Activated gamma-delta T cell treated with anti-CD3 and anti-CD28 coated beads, Interleukin-2, amount 50 U/mL, for 16 hours (primary cell): ENCODE measurements around the gene TRNAU1AP.
A peak's percentile ranks its signal among the peaks of the same experiment; 100 is the strongest.
"Not testable (repeated sequence)": the region's sequence is repeated elsewhere in the genome, so short reads cannot be mapped to it uniquely, and the experiment has no call there.

ENCODE experiments used
- DNase-seq: peaks from one replicate; pipeline ENCODE4 v3.0.0-alpha.2; 2020; ENCODE audit warnings: low read depth

The TRNAU1AP gene

DNA sequence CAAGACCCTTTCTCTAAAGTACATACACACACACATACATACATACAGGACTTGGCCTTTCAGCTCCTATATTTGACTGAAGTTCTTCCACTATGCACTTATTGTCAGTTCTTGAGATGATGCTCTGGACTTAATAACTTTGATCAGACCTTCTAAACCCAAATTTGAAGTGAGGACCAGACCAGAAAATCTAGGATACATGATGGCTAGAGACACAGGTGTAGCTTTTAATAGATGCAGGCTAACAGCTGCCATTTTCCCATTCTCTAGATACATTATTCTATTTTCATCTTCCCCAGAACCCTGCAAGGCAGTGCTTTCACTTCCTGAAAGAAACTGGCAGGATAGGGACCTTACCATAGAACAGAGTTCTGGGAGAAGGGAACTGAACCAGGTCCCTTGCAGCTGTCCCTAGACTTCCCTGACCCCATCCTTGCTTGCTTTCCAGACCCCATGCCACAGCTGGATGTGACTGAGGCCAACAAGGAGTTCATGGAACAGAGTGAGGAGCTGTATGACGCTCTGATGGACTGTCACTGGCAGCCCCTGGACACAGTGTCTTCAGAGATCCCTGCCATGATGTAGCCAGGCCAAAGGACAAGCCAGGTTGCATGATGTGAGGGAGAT is 24.3 kb downstream of the TRNAU1AP start:
- DNase-seq, result no peak

DNA sequence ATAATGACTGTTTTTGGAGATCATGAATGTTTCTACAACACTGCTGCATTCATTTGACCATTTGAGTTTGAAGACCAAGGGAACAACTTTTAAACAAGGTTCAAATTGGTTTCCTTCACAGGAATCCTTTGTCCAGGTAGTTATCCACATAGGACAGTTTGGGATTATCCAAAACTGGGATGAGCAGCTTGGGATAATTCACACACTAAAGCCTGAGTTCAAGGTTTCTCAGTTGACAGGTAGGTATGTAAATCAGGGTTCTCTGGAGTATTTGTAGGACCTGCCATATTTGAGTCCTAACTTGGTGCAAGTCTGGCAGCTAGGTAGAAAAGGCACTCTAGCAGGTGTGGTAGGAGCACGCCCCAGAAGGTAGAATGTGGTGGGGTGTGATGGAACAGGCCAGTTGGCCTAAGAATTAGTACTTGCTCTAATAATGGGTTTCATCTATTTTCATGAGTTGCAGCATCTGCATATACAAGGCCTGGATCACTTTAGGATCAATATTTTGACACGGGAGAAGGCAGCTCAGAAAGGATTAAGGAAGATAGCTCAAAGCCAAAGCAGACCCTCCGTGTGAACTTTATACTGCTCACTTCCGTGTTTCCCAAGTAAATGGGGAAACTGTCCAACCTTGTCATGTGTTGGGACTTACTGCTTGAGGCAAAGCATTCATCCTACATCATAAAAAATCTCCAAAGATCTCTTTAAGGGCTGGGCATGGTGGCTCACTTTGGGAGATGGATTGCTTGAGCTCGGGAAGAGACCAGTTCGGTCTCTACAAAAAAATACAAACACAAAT is 25.1 kb downstream of the TRNAU1AP start:
- no peak for DNase-seq

DNA sequence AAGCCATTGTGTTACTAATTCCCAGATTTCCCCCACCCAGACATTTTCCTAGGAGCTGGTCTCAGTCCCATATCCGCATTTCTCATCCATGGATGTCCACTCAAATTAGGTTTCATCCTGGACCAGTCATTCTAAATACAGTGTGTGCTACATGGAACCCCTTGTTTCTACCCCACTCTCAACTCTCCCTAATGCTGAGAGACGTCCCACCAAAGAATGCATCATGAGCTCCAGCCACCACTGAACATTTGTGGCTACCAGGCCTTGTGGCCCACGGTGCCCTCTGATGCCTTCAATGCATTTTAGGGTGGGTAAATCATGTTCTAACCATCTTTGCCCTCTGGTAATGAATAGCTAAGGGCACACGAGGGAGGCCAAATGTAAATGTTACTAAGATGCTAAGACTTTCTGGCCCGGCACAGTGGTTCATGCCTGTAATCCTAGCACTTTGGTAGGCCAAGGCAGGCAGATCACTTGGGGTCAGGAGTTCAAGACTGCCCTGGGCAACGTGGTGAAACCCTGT is 25.9 kb downstream of the TRNAU1AP start:
- DNase-seq, result no peak

DNA sequence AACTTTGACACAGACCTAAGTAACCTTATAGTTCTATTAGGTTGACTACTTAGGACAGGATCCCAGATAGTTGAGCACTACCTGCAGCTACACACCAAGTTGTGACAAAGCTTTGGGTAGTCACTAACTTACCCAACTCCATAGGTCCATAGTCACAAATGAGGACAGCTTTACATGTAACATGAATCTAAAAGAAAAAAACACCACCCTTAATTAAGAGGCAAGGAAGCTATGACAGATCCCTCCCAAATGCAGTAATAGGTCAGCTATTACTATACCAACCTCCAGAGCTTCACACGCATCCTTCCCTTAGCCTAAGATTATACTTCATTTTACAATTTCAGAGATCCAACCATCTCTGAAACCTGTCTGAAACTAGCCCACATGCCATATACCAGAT is 26.5 kb downstream of the TRNAU1AP start:
- DNase-seq, result no peak

DNA sequence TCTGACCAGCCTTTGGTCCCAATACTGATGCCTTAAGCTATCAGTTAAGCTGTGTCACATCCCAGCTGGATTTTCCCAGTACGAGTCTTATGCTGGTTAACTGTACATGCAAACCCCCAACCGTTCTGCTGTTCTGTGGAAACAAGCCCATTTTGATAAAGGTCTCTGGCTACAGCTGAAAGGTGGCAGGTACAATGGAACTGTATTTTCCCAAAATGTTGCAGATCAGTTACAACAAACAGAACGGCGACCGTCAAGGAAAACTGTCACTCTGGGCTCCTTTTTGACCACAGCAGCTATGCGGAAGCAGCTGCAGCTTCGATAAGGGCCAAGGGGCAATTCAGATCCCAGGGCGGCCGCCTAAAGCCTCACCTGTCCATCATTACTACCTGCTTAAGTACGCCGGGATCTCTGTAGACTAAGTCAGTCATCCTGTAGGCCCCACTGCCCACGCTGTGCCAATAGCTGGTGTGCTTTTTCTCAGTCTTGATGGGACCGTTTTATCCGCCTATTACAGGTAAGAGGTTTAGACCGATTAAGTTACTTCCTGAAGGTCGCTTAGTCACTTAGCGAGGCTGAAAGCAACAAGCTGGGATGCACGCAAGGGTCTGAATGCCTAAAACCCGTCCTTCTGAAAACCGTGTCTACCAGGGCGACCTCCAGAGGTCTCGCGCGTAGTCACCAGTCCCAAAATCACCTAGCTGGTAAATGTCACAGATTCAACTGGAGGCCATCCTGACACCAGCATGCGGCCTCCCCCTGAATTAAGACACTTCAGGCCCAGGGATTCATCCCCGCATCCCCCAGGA is 28.0 kb downstream of the TRNAU1AP start:
- DNase-seq, result peak; percentile 32

DNA sequence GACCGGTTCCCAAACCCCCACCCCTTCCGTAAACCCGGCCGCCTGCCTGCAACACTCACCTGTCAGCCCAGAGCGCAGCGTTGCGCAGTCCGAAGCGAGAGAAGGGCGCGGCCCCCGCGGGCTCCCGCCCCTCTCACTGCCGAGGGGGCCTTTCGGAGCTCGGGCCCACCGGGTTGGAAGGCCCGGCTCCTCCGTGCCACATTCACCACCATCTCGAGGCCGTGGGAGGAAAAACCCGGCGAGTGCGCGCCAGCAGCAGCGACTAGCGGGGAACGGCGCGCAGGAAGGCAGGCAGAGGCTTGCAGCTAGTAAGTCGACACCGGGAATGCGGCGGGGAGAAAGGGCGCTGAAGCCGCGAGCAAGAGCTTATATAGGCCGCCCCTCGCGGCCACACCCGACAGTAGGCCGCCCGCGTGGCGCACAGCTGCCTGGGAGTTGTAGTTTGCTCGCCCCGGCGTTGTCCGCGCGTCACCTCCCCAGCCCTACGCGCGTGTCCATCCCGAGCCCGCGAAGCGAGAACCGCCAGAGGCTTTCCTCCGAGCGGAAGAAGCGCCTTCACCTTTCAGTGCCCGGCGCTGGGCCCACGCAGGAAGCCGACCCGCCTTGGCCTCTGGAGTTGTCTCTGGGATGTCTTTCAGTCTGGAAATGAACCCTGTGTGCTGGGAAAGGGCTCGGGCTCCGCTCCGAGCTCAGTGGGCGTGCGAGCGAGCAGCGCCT is 28.8 kb downstream of the TRNAU1AP start:
- DNase-seq, result peak; percentile 85

DNA sequence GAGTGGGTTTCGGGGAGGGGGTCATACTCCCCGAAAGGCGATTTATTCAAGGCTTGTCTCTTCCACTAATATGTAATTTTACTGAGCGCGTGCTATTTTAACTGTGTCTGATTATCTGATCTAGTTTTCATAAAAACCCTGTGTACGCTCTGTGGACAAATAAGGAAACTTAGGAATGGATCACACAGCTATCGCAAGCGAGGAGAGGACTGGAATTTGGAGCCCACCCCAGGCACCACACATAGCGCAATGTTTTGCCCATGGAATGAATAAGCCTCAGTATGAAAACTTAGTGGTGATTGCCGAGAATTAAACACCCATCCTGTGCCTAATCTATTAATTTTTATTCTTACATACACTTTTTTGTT is 29.3 kb downstream of the TRNAU1AP start:
- no peak for DNase-seq

DNA sequence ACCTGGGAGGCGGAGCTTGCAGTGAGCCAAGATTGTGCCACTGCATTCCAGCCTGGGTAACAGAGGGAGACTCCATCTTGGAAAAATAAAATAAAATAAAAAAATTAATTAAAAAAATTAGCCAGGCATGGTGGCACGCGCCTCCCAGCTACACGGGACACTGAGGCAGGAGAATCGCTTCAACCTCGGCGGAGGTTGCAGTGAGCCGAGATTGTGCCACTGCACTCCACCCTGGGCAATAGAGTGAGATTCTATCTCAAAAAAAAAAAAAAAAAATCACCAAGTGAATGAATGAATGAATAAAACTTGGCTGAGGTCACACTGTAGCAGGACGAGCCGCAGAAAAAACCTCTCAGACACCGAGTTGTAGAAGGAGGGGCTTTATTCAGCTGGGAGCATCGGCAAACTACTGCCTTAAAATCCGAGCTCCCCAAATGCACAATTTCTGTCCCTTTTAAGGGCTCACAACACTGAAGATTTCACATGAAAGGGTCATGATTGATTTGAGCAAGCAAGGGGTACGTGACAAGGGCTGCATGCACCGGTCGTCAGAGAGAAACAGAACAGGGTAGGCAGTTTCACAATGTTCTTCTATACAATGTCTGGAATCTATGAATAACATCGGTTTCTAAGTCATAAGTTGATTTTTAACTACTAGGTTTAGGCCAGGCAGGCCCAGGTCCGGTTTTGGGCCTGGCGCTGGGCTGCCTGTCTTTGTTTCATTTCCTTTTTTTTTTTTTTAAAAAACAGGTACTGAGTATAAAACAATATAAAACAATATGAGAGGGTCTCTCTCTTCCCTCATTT is 33.9 kb downstream of the TRNAU1AP start:
- DNase-seq, result not testable (repeated sequence)

DNA sequence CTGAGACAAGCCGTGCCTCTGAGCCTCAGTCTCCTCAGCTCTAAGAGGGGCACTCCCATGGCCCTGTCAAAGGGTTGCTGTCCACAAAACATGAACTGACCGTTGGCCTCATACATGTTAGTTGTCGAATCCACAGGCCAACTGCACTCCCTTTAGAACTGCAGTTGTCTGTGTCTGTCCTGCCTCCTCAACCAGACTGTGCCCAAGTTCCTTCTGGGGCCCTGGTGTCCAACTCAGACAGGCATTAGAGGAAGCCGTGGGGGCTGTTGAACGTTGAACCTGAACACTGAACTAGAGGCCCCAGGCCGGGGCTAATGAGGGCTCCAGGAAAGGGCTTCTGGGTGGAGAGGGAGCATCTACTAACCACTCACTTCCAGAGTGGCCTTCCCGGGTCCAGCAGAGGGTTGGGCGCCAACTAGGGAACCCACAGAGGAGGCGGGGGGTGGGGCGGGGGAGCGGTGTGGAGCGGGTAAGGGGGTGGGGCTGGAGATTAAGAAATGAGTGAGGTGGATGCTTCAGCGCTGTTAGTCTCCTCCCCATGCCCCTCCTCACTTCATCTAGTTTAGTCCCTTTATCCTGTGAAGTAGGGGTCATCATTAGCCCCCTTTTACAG is 38.9 kb downstream of the TRNAU1AP start, which contains the start of gene RAB42:
Gene RAB42, plus strand, starts transcription at position 558 of the 613 bp plus-strand sequence. CDS start 247 bp downstream, outside the sequence.
- DNase-seq, result no peak

DNA sequence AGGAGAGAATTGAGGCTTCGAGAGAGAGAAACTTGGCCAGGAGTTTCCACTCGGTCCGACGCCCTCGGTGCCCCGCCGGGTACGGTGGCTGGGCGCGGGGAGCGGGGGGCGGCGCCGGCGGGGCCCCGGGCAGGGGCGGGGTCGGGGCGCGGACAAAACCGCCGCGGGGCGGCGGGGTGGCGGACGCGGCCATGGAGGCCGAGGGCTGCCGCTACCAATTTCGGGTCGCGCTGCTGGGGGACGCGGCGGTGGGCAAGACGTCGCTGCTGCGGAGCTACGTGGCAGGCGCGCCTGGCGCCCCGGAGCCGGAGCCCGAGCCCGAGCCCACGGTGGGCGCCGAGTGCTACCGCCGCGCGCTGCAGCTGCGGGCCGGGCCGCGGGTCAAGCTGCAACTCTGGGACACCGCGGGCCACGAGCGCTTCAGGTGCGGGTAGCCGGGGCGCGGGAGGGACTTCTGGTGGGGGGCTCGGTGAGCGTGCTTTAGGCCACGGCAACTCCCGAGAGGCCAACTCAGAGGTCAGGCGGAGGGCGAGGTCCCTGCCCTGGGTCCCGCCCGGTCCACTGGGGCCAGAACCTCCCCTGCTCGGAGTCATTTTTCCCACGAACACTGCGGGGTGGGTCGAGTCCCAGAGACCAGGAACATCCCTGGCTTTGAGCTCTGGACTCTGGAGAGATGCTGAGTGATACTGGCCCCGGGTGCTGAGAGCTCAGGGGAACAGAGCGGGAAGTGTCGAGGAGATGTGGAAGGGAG is 39.6 kb downstream of the TRNAU1AP start:
- DNase-seq, result no peak

DNA sequence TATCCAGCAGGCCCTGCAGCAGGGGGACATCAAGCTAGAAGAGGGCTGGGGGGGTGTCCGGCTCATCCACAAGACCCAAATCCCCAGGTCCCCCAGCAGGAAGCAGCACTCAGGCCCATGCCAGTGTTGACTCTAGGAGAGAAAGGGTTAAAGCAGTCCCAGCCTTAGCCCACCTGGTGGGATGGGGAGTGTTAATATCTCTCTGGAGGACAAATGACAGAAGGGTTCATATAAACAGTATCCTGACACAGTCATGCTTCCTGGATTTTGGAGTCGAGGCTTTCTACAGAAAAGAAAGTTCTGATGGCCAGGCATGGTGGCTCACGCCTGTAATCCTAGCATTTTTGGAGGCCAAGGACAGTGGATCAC is 41.1 kb downstream of the TRNAU1AP start:
- not testable (repeated sequence) for DNase-seq

DNA sequence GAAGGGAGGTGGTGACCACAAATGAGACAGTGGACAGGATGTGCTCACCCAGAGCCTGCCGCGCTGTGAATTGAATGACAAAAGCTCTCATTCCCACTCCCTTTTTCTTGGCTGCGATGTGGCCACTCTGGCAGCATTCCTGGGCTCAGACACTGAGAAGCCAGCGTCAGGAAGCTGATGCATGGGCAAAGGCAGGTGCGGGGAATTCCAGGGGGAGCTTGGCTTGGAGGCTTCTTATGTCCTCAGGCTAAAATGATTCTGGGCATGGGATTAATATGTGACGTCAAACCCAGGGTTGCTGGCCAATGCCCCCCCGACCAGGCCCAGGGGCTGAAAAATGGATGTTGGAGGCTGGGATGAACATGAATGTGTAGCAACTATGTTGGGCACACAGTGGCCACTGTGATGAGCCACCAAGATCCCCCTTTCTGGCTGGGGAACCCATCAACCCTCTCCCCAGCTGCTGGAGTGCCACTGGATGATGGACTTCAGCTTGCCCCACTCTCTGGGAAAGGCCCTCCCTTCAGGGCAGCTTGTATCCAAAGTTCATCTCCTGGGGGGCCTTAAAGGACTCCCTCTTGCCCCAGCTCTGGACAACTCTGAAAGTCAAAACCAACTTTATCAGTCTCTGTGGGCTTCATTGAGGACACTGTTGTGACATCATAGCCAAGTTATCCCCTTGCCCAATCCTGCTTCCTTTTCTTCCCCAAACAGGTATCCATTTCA is 42.0 kb downstream of the TRNAU1AP start:
- not testable (repeated sequence) for DNase-seq

DNA sequence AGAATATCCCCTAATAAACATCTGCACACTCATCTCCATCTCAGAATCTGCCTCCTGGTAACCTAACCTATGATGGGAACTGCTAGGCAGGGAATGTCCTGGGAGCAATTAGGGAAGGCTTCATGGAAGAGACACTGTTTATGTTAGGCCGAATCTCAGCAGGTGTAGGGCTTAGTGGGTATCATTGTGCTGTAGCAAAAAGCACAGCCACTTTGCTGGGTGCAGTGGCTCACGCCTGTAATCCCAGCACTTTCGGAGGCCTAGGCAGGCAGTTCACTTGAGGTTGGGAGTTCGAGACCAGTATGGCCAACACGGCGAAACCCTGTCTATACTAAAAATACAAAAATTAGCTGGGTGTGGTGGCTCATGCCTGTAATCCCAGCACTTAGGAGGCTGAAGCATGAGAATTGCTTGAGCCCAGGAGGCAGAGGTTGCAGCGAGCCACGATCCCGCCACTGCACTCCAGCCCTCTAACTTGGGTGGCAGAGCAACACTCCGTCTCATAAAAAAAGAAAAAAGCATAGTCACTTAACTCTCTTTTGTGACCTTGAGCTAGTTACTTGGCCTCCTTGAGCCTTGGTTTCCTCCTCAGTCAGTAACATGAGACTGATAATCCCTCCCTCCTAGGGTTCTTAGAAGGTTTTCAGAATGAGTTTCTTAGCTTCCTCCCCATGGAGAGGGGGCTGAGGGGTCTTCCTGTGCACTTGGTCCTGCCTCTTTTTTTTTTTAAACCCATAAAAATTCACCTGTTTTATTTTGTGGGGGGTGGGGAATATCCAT is 42.7 kb downstream of the TRNAU1AP start:
- DNase-seq, result no peak

DNA sequence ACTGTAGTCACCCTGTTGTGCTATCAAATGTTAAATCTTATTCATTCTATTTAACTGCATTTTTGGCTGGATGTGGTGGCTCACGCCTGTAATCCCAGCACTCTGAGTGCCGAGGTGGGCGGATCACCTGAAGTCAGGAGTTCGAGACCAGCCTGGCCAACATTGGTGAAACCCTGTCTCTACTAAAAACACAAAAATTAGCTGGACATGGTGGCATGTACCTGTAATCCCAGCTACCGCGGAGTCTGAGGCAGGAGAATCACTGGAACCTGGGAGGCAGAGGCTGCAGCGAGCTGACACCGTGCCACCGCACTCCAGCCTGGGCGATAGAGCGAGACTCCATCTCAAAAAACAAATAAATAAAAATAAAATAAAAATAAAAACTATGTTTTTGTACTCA is 43.4 kb downstream of the TRNAU1AP start:
- not testable (repeated sequence) for DNase-seq

DNA sequence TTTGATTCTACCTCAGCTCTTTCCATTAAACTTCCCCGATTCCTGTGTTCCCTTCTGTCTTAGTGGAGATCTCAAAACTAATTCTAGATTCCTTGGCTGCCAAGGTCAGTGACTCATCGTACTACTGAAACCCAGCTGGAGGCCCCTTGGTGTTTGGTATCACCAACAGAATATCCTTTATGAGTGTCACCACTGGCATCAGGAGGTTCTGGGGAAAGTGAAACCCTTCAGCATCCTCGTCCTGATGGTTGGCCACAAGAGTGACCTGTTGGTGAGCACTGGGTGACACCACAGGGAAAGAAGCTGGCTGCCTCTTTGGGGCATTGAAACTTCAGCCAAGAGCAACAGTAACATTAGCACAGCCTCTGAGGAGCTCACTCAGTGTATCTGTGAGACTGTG is 48.8 kb downstream of the TRNAU1AP start:
- no peak for DNase-seq

DNA sequence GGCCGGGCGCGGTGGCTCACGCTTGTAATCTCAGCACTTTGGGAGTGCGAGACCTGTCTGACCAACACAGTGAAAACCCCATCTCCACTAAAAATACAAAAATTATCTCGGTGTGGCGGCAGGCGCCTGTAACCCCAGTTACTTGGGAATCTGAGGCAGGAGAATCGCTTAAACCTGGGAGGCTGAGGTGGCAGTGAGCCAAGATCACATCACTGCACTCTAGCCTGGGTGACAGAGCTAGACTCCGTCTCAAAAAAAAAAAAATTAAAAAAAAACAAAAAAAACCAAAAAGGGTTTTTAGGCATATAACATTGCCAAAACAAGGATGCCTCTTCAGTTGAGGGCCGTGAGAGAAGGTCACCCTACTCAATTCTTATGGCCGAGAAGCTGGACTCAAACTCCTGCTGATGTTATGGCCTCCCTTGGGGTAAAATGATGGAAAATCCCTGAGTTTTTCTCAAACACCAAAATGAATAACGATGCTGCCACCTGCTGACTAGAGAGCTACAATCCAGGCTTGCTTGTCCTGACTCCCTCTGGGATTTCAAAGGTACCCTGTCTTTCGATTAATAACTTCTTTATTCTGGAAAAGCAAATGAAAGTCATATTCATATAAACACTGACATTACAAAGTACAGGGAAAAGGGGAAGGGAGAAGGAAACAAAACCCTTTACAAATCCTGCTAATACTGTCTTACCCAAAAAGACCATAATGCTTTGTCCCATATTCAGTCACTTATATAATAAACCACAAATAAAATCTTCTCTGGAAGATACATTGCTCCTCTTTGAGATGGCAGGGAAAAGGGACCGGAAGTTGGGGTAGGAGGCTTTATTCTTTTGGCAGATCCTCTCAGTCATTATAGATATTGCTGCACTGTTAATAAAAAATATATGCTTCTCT is 49.9 kb downstream of the TRNAU1AP start:
- no peak for DNase-seq

DNA sequence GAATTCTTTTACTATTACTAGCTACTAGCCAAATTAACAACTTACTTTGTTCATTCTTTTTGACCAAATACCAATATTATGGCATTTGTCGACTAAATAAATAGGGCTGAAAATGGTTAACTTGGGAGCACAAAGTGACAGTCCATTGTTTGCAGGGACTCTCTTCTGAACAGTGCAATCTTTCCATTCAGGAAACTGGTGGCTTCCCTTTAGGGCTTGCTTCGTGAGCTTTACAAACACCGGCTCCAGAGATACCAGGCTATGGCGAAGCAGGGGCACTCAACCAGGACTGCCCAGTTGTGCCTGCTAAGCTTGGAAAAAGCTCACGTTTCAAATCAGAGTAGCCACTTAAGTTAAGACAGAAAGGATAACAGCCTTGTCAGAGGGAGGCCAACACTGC is 51.5 kb downstream of the TRNAU1AP start:
- DNase-seq, result no peak
